HS-5 (cell line): Measurements from ENCODE around the gene CELSR1.
"Not testable (repeated sequence)": the region's sequence is repeated elsewhere in the genome, so short reads cannot be mapped to it uniquely, and the experiment has no call there.

Experiments used
- DNase-seq: peaks from one replicate; pipeline ENCODE4 v3.0.0-alpha.2; 2012; ENCODE audit warnings: low read depth

Gene CELSR1

GRCh38 chr22:46320166-46320710, 217.2 kb downstream of the CELSR1 start:
- no peak for DNase-seq

GRCh38 chr22:46319319-46319718, 218.1 kb downstream of the CELSR1 start:
- no peak for DNase-seq

- no peak for DNase-seq
Observed at GRCh38 chr22:46318576-46318975, 218.8 kb downstream of the CELSR1 start.

GRCh38 chr22:46317646-46318045, 219.8 kb downstream of the CELSR1 start:
- DNase-seq = no peak

GRCh38 chr22:46315976-46316375, 221.4 kb downstream of the CELSR1 start:
- no peak for DNase-seq

- DNase-seq = not testable (repeated sequence)
Observed at GRCh38 chr22:46312848-46313247, 224.6 kb downstream of the CELSR1 start.

GRCh38 chr22:46312056-46312455, 225.4 kb downstream of the CELSR1 start:
- no peak for DNase-seq
